Prostate gland (tissue), 2 donors: ENCODE data around the gene ASPHD1. TPM values are rescaled to one million over a fixed set of nuclear protein-coding genes. Genes with fewer than 3 reads are reported as not detected.
"Not testable (repeated sequence)": the region's sequence is repeated elsewhere in the genome, so short reads cannot be mapped to it uniquely, and the experiment has no call there.

Source experiments
- DNase-seq: peaks from one replicate; pipeline ENCODE4 v3.0.0-alpha.2; 2019; ENCODE audit warnings: low spot score
- H3K27ac ChIP-seq, 2 donors: fragments of 200-600 bp; sonication (generic); 2 replicates each; pipeline ENCODE4 v1.5.1; 2017 to 2019
- H3K27me3 ChIP-seq: fragments of 200-600 bp; sonication (generic); replicated peaks from 2 replicates; pipeline ENCODE4 v1.5.1; 2019; ENCODE audit not compliant: insufficient read depth
- H3K36me3 ChIP-seq, 2 donors: fragments of 200-600 bp; sonication (generic); 1 replicate in 1 of 2; 2 replicates in 1 of 2; pipeline versions ENCODE4 v1.5.1 to v1.8.1; 2017 to 2019
- H3K4me1 ChIP-seq: fragments of 200-600 bp; sonication (generic); replicated peaks from 2 replicates; pipeline ENCODE4 v1.5.1; 2019
- H3K4me3 ChIP-seq, 2 donors: fragments of 200-600 bp; sonication (generic); 2 replicates each; pipeline ENCODE4 v1.5.1; 2017 to 2019
- H3K9me3 ChIP-seq: fragments of 200-600 bp; sonication (generic); 2 replicates; pipeline ENCODE4 v1.5.1; 2017
- CTCF ChIP-seq, 4 experiments: fragments of 200-600 bp in 2 of 4; fragments of 450-650 bp in 2 of 4; sonication (generic) in 2 of 4; IDR thresholded peaks; 1 replicate in 3 of 4; 2 replicates in 1 of 4; pipeline ENCODE4 v1.5.1; 2016 to 2019; ENCODE audit warnings: antibody characterized with exemption in 4 of 4, mild to moderate bottlenecking in 2 of 4, moderate library complexity in 2 of 4
- POLR2A ChIP-seq: fragments of 450-650 bp; IDR thresholded peaks from one replicate; pipeline ENCODE4 v1.6.1; 2016; ENCODE audit warnings: antibody characterized with exemption, mild to moderate bottlenecking
- POLR2AphosphoS5 ChIP-seq: sonication (generic); formaldehyde crosslinking; IDR thresholded peaks from one replicate; pipeline ENCODE4 v1.6.1; 2017; ENCODE audit warnings: antibody characterized with exemption
- whole genome bisulfite sequencing: methylation state at CpG from one replicate; pipeline ENCODE4 v1.1.5; 2018; 5-methylcytosine and 5-hydroxymethylcytosine counted together
- intact Hi-C: fragments of 100-400 bp; cut with DNase I; formaldehyde crosslinking; loops from one replicate; pipeline ENCODE4 v1.14.2; 2022
- total RNA-seq, 2 donors: library from RNA; depleted of rRNA; stranded (reverse); fragments of >200 nt; gene quantifications; one replicate each; pipeline ENCODE4 v1.1.0, GENCODE V29; 2016

The ASPHD1 gene
- total RNA-seq, 2 donors from 2014 or later = 1.2 to 5.1 TPM

- H3K9me3 ChIP-seq = no peaks in the 10 kb centered on the region
- no peaks in the 10 kb centered on the region for H3K27me3 ChIP-seq
- peak overlapping the region; percentile 83 to 98 for H3K4me3 ChIP-seq
- DNase-seq = peak; percentile 25
- peak overlapping the region; percentile 84 to 89 for H3K27ac ChIP-seq
- H3K4me1 ChIP-seq = peaks cover 5% of the 10 kb centered on the region
- WGBS = 2% methylated on average over 12 of the region's 12 CpGs
- H3K36me3 ChIP-seq = no peaks in the 10 kb centered on the region
- intact Hi-C loops = loop anchor here (10.0 kb wide), 1 partner anchor 68 kb away; the partner anchor contains the start of genes HIRIP3 and INO80E
- TF ChIP-seq POLR2AphosphoS5 = no peak
- no peak for TF ChIP-seq CTCF (IDR thresholded peaks at IDR 0.05)
- no peak for TF ChIP-seq POLR2A
Measured at GRCh38 chr16:29926711-29927052, 26.4 kb downstream of the ASPHD1 start.

- peak overlapping the region; percentile 84 to 89 for H3K27ac ChIP-seq
- peaks cover 5% of the 10 kb centered on the region for H3K4me1 ChIP-seq
- no peak for DNase-seq
- H3K9me3 ChIP-seq = no peaks in the 10 kb centered on the region
- H3K36me3 ChIP-seq = no peaks in the 10 kb centered on the region
- intact Hi-C loops = loop anchor here (10.0 kb wide), 1 partner anchor 68 kb away; the partner anchor contains the start of genes HIRIP3 and INO80E
- peak overlapping the region in 1 of 2 donors; percentile 98 for H3K4me3 ChIP-seq
- 52% methylated on average over 12 of the region's 12 CpGs for WGBS
- H3K27me3 ChIP-seq = no peaks in the 10 kb centered on the region
- TF ChIP-seq CTCF (IDR thresholded peaks at IDR 0.05) = no peak
- TF ChIP-seq POLR2A = no peak
- TF ChIP-seq POLR2AphosphoS5 = no peak
Measured at GRCh38 chr16:29927070-29927905, 27.0 kb downstream of the ASPHD1 start.

- not testable (repeated sequence) for H3K27ac ChIP-seq
Measured at GRCh38 chr16:29931750-29932149, 31.5 kb downstream of the ASPHD1 start.

GRCh38 chr16:29940656-29941055, 40.4 kb downstream of the ASPHD1 start:
- H3K27ac ChIP-seq = no peak overlapping the region
- intact Hi-C loops = no loop called here
- DNase-seq = no peak
- H3K4me1 ChIP-seq = no peaks in the 10 kb centered on the region
- H3K27me3 ChIP-seq = no peaks in the 10 kb centered on the region
- H3K4me3 ChIP-seq = no peak overlapping the region
- no peaks in the 10 kb centered on the region for H3K36me3 ChIP-seq
- TF ChIP-seq POLR2A = no peak
- no peak for TF ChIP-seq CTCF (IDR thresholded peaks at IDR 0.05)
- no peak for TF ChIP-seq POLR2AphosphoS5
- WGBS = 34% methylated on average over 4 of the region's 4 CpGs
- H3K9me3 ChIP-seq = no peaks in the 10 kb centered on the region

More at GRCh38 chr16:29931750-29932149, 31.5 kb downstream of the ASPHD1 start:
- H3K27me3 ChIP-seq, H3K4me1 ChIP-seq, H3K36me3 ChIP-seq, intact Hi-C loops, DNase-seq, H3K4me3 ChIP-seq, H3K9me3 ChIP-seq: not testable (repeated sequence)
- WGBS = 98% methylated on average over 2 of the region's 2 CpGs

GRCh38 chr16:29943846-29944799, 43.8 kb downstream of the ASPHD1 start:
- H3K36me3 ChIP-seq = no peaks in the 10 kb centered on the region
- TF ChIP-seq POLR2A (no peak), POLR2AphosphoS5 (peak; percentile 76)
- no peak overlapping the region for H3K4me3 ChIP-seq
- peak; percentile 47 for DNase-seq
- no peaks in the 10 kb centered on the region for H3K27me3 ChIP-seq
- H3K4me1 ChIP-seq = no peaks in the 10 kb centered on the region
- H3K27ac ChIP-seq = no peak overlapping the region
- intact Hi-C loops = no loop called here
- H3K9me3 ChIP-seq = no peaks in the 10 kb centered on the region
- 26% methylated on average over 11 of the region's 11 CpGs for WGBS
